OCI-LY1 (cell line): Measurements from ENCODE around the gene PPM1E.

Experiments
- EZH2 ChIP-seq: fragments of 200-600 bp; sonication (generic), shearing (Covaris generic); IDR thresholded peaks from 2 replicates; pipeline ENCODE4 v1.8.0; 2017; ENCODE audit warnings: borderline replicate concordance, mixed run types, mild to moderate bottlenecking, antibody characterized with exemption, low read length, moderate library complexity, mixed read lengths
- TF ChIP-seq, protein P1 (sequence below): fragments of 200-600 bp; sonication (generic), shearing (Covaris generic); IDR thresholded peaks from 2 replicates; pipeline ENCODE4 v1.5.1; 2017; ENCODE audit warnings: mild to moderate bottlenecking, antibody characterized with exemption, low read length, moderate library complexity, mixed read lengths

DNA sequence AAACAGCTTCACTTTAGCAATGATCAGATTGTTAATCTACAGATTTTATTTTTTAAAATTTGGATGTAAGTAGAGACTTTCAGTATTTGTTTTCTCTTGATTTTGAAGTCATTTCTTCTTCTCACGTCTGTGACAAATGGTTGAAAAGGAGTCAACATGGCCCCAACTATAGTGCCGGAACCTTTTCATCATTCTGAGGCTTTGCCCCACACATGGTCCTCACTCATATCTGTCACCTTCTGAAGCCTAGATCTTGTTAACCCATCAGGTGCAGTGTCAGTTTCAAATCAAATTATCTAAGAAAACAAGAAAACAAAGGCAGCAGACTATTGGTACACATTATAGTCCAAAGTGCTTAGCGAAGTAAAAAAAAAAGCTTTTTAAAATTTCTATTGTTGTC lies 227.0 kb downstream of the PPM1E start:
- TF ChIP-seq EZH2: no peak
- TF ChIP-seq, protein P1, sequence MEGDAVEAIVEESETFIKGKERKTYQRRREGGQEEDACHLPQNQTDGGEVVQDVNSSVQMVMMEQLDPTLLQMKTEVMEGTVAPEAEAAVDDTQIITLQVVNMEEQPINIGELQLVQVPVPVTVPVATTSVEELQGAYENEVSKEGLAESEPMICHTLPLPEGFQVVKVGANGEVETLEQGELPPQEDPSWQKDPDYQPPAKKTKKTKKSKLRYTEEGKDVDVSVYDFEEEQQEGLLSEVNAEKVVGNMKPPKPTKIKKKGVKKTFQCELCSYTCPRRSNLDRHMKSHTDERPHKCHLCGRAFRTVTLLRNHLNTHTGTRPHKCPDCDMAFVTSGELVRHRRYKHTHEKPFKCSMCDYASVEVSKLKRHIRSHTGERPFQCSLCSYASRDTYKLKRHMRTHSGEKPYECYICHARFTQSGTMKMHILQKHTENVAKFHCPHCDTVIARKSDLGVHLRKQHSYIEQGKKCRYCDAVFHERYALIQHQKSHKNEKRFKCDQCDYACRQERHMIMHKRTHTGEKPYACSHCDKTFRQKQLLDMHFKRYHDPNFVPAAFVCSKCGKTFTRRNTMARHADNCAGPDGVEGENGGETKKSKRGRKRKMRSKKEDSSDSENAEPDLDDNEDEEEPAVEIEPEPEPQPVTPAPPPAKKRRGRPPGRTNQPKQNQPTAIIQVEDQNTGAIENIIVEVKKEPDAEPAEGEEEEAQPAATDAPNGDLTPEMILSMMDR: no peak
